Measurements from ENCODE around the gene VEGFB. TPM values are rescaled to one million over a fixed set of nuclear protein-coding genes. Genes with fewer than 3 reads are reported as not detected.

VEGFB gene
- total RNA-seq, 2 donors from 2014 or later: 74.1 to 83.5 TPM

DNA sequence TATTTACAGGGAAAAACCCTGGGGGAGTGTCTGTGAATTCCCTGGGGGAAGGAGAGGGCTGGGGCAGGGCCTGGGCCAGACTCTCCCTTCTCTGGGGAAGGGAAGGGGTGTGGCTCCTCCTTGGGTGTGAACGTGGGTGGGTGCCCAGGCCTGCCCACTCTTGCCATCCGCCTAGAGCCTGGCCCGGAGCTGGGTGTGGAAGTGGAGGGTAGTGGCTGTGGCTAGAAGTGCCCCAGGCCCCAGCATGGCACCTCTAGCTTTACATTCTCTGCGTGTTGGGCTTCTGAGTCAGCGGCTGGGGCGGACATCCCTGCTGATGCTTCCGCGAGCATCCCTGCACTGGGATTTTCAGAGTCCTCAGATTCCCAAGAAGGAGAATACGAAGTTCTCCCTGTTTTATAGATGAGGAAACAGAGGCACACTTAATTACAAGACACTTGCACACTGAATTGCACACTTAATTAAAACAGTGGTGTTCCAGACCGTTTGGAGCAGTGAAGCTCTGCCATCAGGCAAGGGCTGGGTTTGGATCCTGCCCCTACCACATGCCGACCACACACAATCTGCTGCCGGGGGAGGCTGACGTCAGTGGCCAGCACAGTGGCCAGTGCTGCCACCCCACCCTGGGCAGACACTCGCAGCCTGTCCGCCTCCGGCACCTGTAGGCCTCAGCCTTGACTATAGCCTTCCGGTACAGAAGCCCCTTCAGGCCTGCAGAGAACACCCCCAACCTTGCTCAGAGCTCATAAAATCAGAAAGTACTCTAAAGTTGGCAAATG is 42.5 kb downstream of the VEGFB start:
- H3K27me3 Mint-ChIP-seq: no peaks in the 10 kb centered on the region
- H3K4me1 Mint-ChIP-seq: peaks cover 11% of the 10 kb centered on the region
- no peak for ATAC-seq (replicated peaks)
- H3K4me3 Mint-ChIP-seq: no peak overlapping the region
- H3K36me3 Mint-ChIP-seq (ENCODE audit: low read depth): peaks cover 35% of the 10 kb centered on the region
- H3K9me3 Mint-ChIP-seq: no peaks in the 10 kb centered on the region
- no peak overlapping the region for H3K27ac Mint-ChIP-seq

DNA sequence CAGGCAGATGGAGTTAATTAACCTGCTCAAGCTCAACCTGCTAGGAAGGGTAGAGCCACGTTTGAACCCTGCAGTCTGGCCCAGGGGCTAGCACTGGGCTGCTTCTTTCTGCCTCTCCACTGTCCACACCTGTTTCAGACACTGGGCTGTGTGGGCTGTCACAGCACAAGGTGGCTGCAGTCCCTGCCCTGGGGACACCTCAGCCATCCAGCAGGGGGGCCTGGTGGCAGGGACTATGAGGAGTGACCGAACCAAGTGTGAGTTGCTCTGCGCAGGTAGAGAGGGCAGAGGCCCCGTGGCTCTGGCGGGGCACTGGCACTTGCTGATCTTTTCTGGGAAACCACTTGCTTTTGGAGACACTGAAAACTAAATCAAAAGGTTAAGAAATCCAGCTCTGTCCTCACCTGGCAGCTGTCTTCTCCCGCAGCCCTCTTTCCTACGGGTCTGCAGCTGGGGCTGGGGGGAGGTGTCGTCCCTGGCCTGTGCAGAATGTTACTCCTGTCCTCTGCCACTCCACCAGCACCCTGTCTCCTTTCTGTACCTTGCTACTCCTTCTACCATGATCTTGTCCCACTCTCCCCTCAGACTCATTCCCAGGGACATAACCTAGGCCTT is 44.3 kb downstream of the VEGFB start:
- ATAC-seq (replicated peaks): no peak
- Mint-ChIP-seq H3K4me1 (peaks cover 9% of the 10 kb centered on the region), H3K36me3 (ENCODE audit: low read depth) (peaks cover 38% of the 10 kb centered on the region), H3K27me3 (no peaks in the 10 kb centered on the region), H3K9me3 (no peaks in the 10 kb centered on the region), H3K27ac (peak overlapping the region; percentile 9), H3K4me3 (no peak overlapping the region)

DNA sequence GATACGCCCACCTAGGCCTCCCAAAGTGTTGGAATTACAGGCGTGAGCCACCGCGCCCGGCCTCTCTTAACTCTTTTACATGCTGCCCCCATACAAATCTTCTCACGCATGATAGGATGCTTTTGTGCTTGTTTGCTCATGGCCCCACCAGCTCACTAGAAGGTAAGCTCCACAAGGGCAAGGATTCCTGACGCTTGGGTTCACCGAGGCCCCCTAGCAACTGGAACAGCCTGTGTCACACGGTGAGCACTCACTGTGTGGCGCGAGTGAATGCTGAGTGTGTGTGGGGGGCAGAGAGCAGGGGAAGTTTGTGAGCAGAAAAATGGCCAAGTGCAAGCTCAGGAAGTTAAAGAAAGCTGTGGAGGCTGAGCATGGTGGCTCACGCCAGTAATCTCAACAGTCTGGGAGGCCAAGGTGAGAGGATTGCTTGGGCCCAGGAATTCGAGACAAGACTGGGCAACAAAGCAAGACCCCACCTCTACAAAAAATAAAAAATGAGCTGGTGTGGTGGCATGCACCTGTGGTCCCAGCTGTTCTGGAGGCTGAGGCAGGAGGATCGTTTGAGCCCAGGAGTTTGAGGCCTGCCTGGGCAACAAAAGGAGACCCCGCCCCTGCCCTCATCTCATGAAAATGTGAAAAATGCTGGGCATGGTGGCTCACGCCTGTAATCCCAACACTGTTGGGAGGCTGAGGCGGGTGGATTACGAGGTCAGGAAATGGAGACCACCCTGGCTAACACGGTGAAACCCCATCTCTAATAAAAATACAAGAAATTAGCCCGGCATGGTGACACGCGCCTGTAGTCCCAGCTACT is 47.8 kb downstream of the VEGFB start:
- peak overlapping the region; percentile 38 for H3K27ac Mint-ChIP-seq
- H3K4me1 Mint-ChIP-seq: peaks cover 14% of the 10 kb centered on the region
- H3K36me3 Mint-ChIP-seq (ENCODE audit: low read depth): peaks cover 33% of the 10 kb centered on the region
- H3K27me3 Mint-ChIP-seq: no peaks in the 10 kb centered on the region
- no peak for ATAC-seq (replicated peaks)
- peak overlapping the region; percentile 80 for H3K4me3 Mint-ChIP-seq
- no peaks in the 10 kb centered on the region for H3K9me3 Mint-ChIP-seq

DNA sequence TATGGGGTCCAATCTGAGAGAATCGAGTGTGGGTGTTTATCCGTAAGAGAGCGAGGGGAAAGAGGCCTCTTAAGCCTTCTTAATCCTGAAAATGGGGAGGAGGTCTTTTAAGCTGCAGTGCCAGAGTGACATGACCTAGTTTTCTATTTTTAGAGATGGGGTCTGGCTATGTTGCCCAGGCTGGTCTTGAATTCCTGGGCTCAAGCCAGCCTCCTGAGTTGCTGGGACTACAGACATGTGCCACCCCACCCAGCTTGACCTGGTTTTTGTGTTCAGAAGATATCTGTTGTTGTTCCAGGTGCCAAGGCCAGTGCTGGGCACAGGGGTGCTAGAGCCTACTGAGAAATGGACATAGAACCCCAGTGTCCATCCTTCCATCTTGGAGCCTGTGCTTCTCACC is 48.7 kb downstream of the VEGFB start:
- H3K9me3 Mint-ChIP-seq: no peaks in the 10 kb centered on the region
- no peaks in the 10 kb centered on the region for H3K27me3 Mint-ChIP-seq
- H3K36me3 Mint-ChIP-seq (ENCODE audit: low read depth): peaks cover 33% of the 10 kb centered on the region
- ATAC-seq (replicated peaks): no peak
- H3K27ac Mint-ChIP-seq: peak overlapping the region; percentile 75
- peaks cover 14% of the 10 kb centered on the region for H3K4me1 Mint-ChIP-seq
- H3K4me3 Mint-ChIP-seq: peak overlapping the region; percentile 80

DNA sequence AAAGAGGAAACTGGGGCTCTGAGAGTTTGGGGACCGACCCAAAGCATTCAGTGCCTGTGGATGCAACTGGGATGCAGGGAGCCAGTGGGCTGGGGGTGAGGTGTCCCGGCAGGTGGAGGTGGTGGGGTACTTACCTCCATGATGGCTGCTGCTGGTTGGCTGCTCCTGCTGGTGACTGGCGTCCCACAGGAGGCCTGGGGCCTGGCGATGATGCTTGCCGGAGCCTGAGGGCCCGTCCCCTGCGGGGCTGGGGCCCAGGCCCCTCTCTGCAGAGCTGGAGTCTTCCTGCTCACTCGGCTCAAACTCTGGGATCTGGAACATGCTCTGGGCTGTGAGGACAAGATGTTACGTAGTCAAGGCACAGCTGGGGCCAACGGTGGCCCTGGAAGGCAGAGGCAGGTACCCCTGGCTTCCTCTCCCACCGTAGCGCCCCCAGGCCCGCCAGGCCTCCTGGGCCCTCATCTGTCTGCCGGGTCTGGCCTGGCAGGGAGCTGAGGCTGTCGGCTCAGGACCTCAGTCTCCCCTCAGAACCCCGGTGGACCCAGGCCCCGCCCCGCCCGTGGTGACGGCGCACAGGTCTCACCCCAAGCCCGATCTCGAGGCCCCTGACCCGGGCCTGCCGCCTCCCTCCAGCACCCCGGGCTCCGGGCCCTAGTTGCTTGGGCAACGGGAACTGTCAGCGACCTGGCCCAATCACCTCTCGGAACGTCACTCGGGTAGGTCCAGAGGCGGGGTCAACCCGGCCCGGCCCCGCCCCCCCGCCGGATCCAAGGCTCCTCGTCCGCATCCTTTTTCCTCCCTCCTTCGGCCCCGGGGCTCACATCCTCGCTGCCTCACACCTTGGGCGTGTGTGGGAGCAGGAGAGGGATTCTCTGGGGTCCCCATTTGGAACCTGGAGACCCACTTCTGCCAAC is 49.9 kb downstream of the VEGFB start, which contains the start of gene BAD:
Gene BAD, minus strand, starts transcription at position 618 of the 914 bp plus-strand sequence. Its CDS starts 297 bp downstream, at position 321.
- Mint-ChIP-seq H3K4me3 (peak within 1 kb of the TSS; percentile 80), H3K9me3 (no peaks in the 10 kb centered on the region), H3K36me3 (ENCODE audit: low read depth) (peaks cover 26% of the 10 kb centered on the region), H3K4me1 (peaks cover 10% of the 10 kb centered on the region), H3K27ac (peak within 1 kb of the TSS; percentile 75), H3K27me3 (no peaks in the 10 kb centered on the region)
- ATAC-seq (replicated peaks): peak; percentile 94

DNA sequence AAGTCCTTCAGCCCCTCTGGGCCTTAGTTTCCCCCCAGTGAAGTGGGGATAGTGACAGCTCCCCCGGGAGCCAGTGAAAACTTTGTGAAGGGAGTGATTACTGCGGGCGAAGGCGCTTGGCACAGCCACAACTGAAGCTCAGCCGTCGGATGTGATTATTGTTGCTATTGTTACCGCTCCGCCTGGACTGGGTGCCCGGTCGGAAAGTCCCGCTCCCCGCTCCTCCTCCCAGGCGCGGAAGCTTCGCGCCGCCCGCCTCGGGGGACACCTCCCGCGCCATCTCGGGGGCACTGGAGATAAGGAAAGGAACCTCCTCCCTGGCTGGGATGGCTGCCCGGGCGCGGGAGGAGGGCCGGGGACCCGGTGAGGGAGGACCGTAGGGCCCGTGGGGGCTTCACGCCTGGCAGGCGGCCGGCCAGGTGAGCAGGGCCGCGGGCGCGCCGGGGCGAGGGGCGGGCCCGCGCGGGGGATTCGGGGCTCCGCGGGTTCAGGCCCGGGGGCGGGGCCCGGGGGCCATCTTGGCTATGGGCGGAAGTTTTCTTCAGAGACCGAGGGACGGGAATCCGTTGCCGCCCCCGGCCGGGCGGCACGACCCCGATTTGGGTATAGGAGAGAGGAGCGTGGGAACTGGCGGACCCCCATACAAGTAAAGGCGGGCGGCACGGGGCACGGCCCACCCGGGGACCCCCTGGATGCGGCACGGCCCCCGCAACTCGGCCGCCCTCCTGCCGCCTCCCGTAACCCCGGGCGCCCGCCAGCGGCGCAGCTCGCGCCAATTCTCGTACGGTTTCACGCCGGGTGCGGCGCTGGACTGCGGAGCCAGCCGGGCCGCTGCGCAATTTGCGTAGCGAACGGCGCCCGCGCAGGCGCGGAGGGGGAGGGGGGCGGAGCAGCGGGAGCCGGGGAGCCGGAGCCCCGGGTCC is 50.8 kb downstream of the VEGFB start, which contains the start of gene GPR137:
Gene GPR137, plus strand, starts transcription at position 887 of the 923 bp plus-strand sequence. CDS start 677 bp downstream, outside the sequence.
- H3K9me3 Mint-ChIP-seq: no peaks in the 10 kb centered on the region
- H3K4me3 Mint-ChIP-seq: peak within 1 kb of the TSS; percentile 80
- no peaks in the 10 kb centered on the region for H3K27me3 Mint-ChIP-seq
- peaks cover 19% of the 10 kb centered on the region for H3K36me3 Mint-ChIP-seq (ENCODE audit: low read depth)
- H3K4me1 Mint-ChIP-seq: peaks cover 10% of the 10 kb centered on the region
- H3K27ac Mint-ChIP-seq: peak within 1 kb of the TSS; percentile 90
- peak; percentile 68 for ATAC-seq (replicated peaks)

DNA sequence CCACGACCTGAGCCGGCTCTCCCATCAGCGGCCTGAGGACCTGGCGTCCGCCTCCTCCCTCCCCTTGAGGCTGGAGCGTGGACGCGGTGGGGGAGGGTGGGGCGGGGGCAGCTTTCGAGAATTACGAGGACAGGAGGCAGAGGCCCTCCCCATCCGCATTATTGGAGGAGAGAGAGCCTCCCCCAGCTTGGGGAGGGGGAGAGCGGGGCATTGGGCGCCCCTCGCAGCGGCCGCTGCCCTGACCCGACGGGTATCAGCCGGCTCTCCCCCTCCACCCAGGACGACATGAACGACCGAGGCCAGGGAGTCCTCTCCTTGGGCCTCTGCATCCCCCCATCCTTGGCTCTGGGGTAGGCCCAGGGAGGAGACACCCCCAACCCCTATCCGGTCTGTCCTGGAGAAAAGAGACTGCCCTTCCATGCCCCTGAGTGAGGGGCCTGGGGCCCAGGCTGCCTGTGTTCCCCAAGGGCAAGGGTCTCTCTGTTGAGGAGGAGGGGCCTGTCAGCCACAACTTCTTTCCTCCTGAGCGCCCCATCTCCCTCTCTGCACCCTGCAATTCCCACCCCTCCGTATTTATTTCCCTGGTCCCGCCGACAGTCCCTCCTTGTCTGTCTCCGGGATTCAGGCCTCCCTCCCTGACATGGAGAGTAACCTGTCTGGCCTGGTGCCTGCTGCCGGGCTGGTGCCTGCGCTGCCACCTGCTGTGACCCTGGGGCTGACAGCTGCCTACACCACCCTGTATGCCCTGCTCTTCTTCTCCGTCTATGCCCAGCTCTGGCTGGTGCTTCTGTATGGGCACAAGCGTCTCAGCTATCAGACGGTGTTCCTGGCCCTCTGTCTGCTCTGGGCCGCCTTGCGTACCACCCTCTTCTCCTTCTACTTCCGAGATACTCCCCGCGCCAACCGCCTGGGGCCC is 51.8 kb downstream of the VEGFB start:
- H3K27ac Mint-ChIP-seq: peak overlapping the region; percentile 90
- peaks cover 9% of the 10 kb centered on the region for H3K4me1 Mint-ChIP-seq
- peaks cover 23% of the 10 kb centered on the region for H3K36me3 Mint-ChIP-seq (ENCODE audit: low read depth)
- peaks cover 4% of the 10 kb centered on the region for H3K27me3 Mint-ChIP-seq
- peak overlapping the region; percentile 80 for H3K4me3 Mint-ChIP-seq
- no peaks in the 10 kb centered on the region for H3K9me3 Mint-ChIP-seq
- ATAC-seq (replicated peaks): no peak

DNA sequence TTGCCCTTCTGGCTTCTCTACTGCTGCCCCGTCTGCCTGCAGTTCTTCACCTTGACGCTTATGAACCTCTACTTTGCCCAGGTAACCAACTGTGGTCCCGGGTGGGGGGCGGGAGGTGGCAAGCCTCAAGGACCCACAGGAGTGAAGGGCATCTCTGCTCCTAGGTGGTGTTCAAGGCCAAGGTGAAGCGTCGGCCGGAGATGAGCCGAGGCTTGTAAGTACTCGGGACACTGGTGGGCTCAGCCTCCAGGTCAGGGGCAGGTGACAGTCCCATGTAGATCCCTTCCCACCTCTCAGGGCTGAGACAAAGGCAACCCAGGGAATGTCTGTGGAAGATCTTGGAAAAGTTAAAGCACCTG is 52.4 kb downstream of the VEGFB start:
- peaks cover 5% of the 10 kb centered on the region for H3K4me1 Mint-ChIP-seq
- no peak for ATAC-seq (replicated peaks)
- peaks cover 16% of the 10 kb centered on the region for H3K36me3 Mint-ChIP-seq (ENCODE audit: low read depth)
- peaks cover 4% of the 10 kb centered on the region for H3K27me3 Mint-ChIP-seq
- H3K27ac Mint-ChIP-seq: peak overlapping the region; percentile 90
- no peaks in the 10 kb centered on the region for H3K9me3 Mint-ChIP-seq
- peak overlapping the region; percentile 80 for H3K4me3 Mint-ChIP-seq

DNA sequence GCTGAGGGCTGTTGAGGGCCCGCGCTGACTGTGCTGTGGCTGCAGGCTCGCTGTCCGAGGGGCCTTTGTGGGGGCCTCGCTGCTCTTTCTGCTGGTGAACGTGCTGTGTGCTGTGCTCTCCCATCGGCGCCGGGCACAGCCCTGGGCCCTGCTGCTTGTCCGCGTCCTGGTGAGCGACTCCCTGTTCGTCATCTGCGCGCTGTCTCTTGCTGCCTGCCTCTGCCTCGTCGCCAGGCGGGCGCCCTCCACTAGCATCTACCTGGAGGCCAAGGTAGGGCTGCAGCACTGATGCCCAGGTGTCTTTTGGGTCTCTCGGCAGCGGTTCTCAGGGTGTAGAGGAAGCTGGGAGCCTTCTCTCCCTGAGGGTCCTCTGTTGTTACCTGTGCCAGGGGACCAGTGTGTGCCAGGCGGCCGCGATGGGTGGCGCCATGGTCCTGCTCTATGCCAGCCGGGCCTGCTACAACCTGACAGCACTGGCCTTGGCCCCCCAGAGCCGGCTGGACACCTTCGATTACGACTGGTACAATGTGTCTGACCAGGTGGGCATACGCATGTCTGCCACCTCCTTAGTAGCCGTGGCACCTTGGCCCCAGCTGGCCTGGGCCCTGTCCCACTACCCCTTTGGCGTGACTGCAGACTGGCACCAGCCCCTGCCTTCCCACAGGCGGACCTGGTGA is 53.4 kb downstream of the VEGFB start:
- Mint-ChIP-seq H3K27me3 (peaks cover 4% of the 10 kb centered on the region), H3K4me3 (no peak overlapping the region), H3K4me1 (peaks cover 5% of the 10 kb centered on the region), H3K36me3 (ENCODE audit: low read depth) (peaks cover 9% of the 10 kb centered on the region), H3K9me3 (no peaks in the 10 kb centered on the region), H3K27ac (no peak overlapping the region)
- no peak for ATAC-seq (replicated peaks)

DNA sequence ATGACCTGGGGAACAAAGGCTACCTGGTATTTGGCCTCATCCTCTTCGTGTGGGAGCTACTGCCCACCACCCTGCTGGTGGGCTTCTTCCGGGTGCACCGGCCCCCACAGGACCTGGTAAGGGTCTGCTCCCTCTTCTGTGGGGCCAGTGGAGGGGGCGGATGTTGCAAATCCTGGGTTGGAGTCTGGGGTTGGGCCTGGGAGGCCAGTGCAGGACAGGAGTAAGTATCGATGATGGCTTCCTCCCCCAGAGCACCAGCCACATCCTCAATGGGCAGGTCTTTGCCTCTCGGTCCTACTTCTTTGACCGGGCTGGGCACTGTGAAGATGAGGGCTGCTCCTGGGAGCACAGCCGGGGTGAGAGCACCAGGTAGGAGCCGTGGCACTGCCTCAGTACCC is 54.0 kb downstream of the VEGFB start:
- Mint-ChIP-seq H3K4me1 (peaks cover 5% of the 10 kb centered on the region), H3K36me3 (ENCODE audit: low read depth) (peaks cover 6% of the 10 kb centered on the region), H3K9me3 (no peaks in the 10 kb centered on the region), H3K4me3 (no peak overlapping the region), H3K27ac (no peak overlapping the region), H3K27me3 (peaks cover 4% of the 10 kb centered on the region)
- ATAC-seq (replicated peaks): no peak
